Tibial nerve (tissue), 4 donors: ENCODE results near the gene LTBP3.
A peak's percentile ranks its signal among the peaks of the same experiment; 100 is the strongest.

Experiments used
- EP300 ChIP-seq, 2 donors: sonication (generic); formaldehyde crosslinking; IDR thresholded peaks; one replicate each; pipeline ENCODE4 v1.6.1; 2017; ENCODE audit warnings: antibody characterized with exemption in 2 of 2, mild to moderate bottlenecking in 1 of 2
- TF ChIP-seq, protein P1 (sequence below), 5 experiments: fragments of 200-600 bp in 3 of 5; fragments of 450-650 bp in 2 of 5; sonication (generic) in 3 of 5; IDR thresholded peaks; one replicate each; pipeline ENCODE4 v1.5.1; 2016 to 2019; ENCODE audit warnings: antibody characterized with exemption in 5 of 5, mild to moderate bottlenecking in 3 of 5, moderate library complexity in 2 of 5

DNA sequence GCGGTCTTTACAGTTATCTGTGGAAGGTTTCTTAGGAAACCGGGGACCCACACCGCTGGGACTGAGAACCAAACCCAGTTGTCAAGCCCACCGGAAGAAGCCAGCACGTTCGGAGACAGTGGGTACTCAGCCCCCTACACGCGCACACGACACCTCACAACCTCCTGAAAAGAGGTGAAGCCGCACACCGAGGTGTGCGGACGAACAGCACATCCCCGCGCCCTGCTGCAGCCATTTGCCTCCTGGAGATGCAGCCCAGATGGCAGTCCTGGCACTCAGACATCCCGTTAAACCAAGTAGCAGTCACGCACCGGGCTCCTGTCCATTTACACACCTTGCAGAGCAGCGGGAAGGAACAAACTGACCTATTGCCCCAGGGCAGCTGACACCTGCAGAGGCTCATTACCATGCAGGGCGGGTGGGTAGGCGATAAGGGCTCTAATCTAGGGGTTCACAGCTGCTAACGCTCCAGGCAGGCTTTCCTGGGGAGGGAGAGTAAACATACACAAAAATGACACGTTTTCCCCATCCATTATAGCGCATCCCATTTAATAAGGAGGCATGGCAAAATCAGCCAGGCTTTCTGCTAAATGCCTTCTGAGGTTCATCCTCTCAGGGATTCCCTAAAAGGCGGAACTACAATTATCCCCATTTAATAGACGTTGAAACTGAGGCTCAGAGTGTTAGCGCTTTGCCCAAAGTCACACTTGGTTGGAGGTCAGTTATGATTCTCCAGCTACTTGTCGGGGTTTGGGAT is 16.8 kb upstream of the LTBP3 start:
- TF ChIP-seq, protein P1, sequence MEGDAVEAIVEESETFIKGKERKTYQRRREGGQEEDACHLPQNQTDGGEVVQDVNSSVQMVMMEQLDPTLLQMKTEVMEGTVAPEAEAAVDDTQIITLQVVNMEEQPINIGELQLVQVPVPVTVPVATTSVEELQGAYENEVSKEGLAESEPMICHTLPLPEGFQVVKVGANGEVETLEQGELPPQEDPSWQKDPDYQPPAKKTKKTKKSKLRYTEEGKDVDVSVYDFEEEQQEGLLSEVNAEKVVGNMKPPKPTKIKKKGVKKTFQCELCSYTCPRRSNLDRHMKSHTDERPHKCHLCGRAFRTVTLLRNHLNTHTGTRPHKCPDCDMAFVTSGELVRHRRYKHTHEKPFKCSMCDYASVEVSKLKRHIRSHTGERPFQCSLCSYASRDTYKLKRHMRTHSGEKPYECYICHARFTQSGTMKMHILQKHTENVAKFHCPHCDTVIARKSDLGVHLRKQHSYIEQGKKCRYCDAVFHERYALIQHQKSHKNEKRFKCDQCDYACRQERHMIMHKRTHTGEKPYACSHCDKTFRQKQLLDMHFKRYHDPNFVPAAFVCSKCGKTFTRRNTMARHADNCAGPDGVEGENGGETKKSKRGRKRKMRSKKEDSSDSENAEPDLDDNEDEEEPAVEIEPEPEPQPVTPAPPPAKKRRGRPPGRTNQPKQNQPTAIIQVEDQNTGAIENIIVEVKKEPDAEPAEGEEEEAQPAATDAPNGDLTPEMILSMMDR (IDR thresholded peaks at IDR 0.05), result no peak
- peak in 1 of 2 donors; percentile 27 for TF ChIP-seq EP300 (IDR thresholded peaks at IDR 0.05)
